Measurements from ENCODE around the gene CCDC14. TPM values are rescaled to one million over a fixed set of nuclear protein-coding genes. Genes with fewer than 3 reads are reported as not detected.

Gene CCDC14
- polyA plus RNA-seq, 1 donor (not counting 4 experiments of a cell fraction or from before 2014, with no cell fraction given): 50.5 TPM

DNA sequence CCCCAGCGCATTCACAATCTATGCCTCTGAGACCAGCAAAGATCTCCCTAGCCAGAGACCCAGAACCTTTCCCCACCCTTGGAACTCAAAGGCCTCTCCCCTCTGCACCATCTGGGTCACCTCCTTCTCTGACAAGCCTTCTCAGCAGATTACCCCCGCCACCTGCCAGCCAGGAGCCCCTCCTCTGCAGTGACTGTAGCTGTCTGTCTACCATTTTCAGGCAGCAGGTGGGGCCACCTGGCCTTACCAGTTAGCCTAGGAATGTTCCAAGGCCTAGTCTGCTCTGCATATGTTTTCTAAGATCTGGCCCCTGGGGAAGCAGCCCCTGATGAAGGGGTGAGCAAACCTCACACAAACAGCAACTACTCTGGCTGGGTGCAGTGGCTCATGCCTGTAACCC, 79.3 kb downstream of the CCDC14 start:
- H3K27ac ChIP-seq (ENCODE audit: control insufficient read depth, insufficient read depth, low read length): no peak overlapping the region
- H3K9me1 ChIP-seq (ENCODE audit: control insufficient read depth, extremely low read depth, insufficient read depth, low read length): no peaks in the 10 kb centered on the region
- no peaks in the 10 kb centered on the region for H3K4me1 ChIP-seq (ENCODE audit: control insufficient read depth, extremely low read depth, insufficient read depth, low read length)
- no peak overlapping the region for H3K4me3 ChIP-seq (ENCODE audit: control insufficient read depth in 2 of 3, extremely low read depth in 1 of 3, insufficient read depth in 2 of 3, low read depth in 1 of 3, low read length in 3 of 3)
- H2AFZ ChIP-seq (ENCODE audit: control insufficient read depth, low read length): no peak overlapping the region
- dilution Hi-C loops (cut with MboI; ENCODE audit: extremely low pct_ligation_motif_present, low sequenced_read_pairs): no loop called here
- no peak for FAIRE-seq
- no peak for DNase-seq (ENCODE audit: low read depth, low spot score)
- peaks cover 14% of the 10 kb centered on the region for H3K27me3 ChIP-seq (ENCODE audit: control insufficient read depth, extremely low read depth, insufficient read depth, low read length)
- no peak overlapping the region for H3K9ac ChIP-seq (ENCODE audit: control insufficient read depth, extremely low read depth, insufficient read depth, low read length)
- H3K79me2 ChIP-seq (ENCODE audit: control insufficient read depth, insufficient read depth, low read length): no peaks in the 10 kb centered on the region
- no peaks in the 10 kb centered on the region for H3K9me3 ChIP-seq (ENCODE audit: control insufficient read depth, low read depth, low read length)
- H3K36me3 ChIP-seq (ENCODE audit: control insufficient read depth in 2 of 2, extremely low read depth in 1 of 2, insufficient read depth in 2 of 2, low read length in 2 of 2): no peaks in the 10 kb centered on the region
- TF ChIP-seq EZH2 (IDR thresholded peaks at IDR 0.05; ENCODE audit: low read length): no peak
- TF ChIP-seq, protein P1, sequence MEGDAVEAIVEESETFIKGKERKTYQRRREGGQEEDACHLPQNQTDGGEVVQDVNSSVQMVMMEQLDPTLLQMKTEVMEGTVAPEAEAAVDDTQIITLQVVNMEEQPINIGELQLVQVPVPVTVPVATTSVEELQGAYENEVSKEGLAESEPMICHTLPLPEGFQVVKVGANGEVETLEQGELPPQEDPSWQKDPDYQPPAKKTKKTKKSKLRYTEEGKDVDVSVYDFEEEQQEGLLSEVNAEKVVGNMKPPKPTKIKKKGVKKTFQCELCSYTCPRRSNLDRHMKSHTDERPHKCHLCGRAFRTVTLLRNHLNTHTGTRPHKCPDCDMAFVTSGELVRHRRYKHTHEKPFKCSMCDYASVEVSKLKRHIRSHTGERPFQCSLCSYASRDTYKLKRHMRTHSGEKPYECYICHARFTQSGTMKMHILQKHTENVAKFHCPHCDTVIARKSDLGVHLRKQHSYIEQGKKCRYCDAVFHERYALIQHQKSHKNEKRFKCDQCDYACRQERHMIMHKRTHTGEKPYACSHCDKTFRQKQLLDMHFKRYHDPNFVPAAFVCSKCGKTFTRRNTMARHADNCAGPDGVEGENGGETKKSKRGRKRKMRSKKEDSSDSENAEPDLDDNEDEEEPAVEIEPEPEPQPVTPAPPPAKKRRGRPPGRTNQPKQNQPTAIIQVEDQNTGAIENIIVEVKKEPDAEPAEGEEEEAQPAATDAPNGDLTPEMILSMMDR (optimal IDR thresholded peaks at IDR 0.05 in 1 of 3, IDR thresholded peaks at IDR 0.05 in 1 of 3, conservative IDR thresholded peaks at IDR 0.05 in 1 of 3; ENCODE audit: extremely low read depth in 1 of 3, insufficient read depth in 2 of 3, low read length in 3 of 3): peak in 1 of 3 experiments; percentile 13
- H3K4me2 ChIP-seq (ENCODE audit: control insufficient read depth, extremely low read depth, insufficient read depth, low read depth, low read length): no peak overlapping the region
- H4K20me1 ChIP-seq (ENCODE audit: control insufficient read depth, extremely low read depth, insufficient read depth, low read length): no peaks in the 10 kb centered on the region

DNA sequence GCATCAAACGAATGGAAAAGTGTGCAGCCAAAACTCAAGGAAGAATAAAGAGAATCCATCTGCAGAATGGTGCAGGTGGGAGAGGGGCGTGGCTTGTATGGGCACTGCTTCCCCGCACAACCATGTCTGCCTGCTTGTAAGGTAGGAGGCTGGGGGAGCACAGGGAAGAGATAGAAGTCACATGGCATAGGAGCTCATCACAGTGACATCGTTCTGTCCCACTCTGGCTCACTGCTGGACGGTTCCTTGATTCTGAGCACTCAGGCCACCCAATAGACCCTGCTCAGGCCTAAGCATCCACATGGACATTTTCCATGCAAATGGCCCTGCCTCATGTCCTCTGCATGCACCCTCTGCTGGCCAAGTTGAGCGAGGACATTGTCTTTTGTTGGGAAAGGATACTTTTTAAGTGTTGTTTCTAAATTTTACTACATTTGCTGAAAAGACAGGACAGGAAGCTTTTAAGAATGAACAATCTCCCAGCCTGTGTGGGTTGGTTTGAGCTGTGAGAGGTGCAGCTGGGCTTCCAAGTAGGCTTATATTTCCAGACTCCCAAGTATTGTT, 79.9 kb downstream of the CCDC14 start:
- Histone ChIP-seq H3K4me3 (ENCODE audit: control insufficient read depth in 2 of 3, extremely low read depth in 1 of 3, insufficient read depth in 2 of 3, low read depth in 1 of 3, low read length in 3 of 3) (no peak overlapping the region), H3K79me2 (ENCODE audit: control insufficient read depth, insufficient read depth, low read length) (no peaks in the 10 kb centered on the region), H3K4me1 (ENCODE audit: control insufficient read depth, extremely low read depth, insufficient read depth, low read length) (no peaks in the 10 kb centered on the region), H4K20me1 (ENCODE audit: control insufficient read depth, extremely low read depth, insufficient read depth, low read length) (no peaks in the 10 kb centered on the region), H3K27ac (ENCODE audit: control insufficient read depth, insufficient read depth, low read length) (no peak overlapping the region), H3K9me3 (ENCODE audit: control insufficient read depth, low read depth, low read length) (no peaks in the 10 kb centered on the region), H2AFZ (ENCODE audit: control insufficient read depth, low read length) (no peak overlapping the region), H3K9ac (ENCODE audit: control insufficient read depth, extremely low read depth, insufficient read depth, low read length) (no peak overlapping the region), H3K9me1 (ENCODE audit: control insufficient read depth, extremely low read depth, insufficient read depth, low read length) (no peaks in the 10 kb centered on the region), H3K27me3 (ENCODE audit: control insufficient read depth, extremely low read depth, insufficient read depth, low read length) (peaks cover 10% of the 10 kb centered on the region), H3K4me2 (ENCODE audit: control insufficient read depth, extremely low read depth, insufficient read depth, low read depth, low read length) (no peak overlapping the region), H3K36me3 (ENCODE audit: control insufficient read depth in 2 of 2, extremely low read depth in 1 of 2, insufficient read depth in 2 of 2, low read length in 2 of 2) (no peaks in the 10 kb centered on the region)
- dilution Hi-C loops (cut with MboI; ENCODE audit: extremely low pct_ligation_motif_present, low sequenced_read_pairs): no loop called here
- FAIRE-seq (peak; percentile 49), DNase-seq (ENCODE audit: low read depth, low spot score) (no peak)
- TF ChIP-seq EZH2 (IDR thresholded peaks at IDR 0.05; ENCODE audit: low read length): no peak
- TF ChIP-seq, protein P1 (optimal IDR thresholded peaks at IDR 0.05 in 1 of 3, IDR thresholded peaks at IDR 0.05 in 1 of 3, conservative IDR thresholded peaks at IDR 0.05 in 1 of 3; ENCODE audit: extremely low read depth in 1 of 3, insufficient read depth in 2 of 3, low read length in 3 of 3): peak; percentile 60 to 80 (median 67)
